ENCODE measurements around the gene SPAM1.

DNA sequence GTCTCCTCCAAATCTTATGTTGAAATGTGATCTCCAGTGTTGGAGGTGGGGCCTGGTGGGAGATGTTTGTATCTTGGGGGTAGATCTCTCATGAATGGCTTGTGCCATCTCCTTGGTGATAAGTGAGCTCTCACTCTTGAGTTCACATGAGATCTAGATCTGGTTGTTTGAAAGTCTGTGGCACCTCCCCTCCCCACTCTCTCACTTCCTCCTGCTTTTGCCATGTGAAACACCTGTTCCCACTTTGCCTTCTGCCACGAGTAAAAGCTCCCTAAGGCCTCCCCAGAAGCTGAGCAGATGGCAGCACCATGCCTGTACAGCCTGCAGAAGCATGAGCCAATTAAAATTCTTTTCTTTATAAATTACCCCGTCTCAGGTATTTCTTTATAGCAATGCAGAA is 84.3 kb downstream of the SPAM1 start:
- TF ChIP-seq CTCF (IDR thresholded peaks at IDR 0.05; ENCODE audit: low read depth, low read length): no peak
- no peak for TF ChIP-seq POLR2A (IDR thresholded peaks at IDR 0.05; ENCODE audit: extremely low read depth, insufficient read length)
- TF ChIP-seq, protein P1, sequence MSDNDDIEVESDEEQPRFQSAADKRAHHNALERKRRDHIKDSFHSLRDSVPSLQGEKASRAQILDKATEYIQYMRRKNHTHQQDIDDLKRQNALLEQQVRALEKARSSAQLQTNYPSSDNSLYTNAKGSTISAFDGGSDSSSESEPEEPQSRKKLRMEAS (IDR thresholded peaks at IDR 0.05; ENCODE audit: low read depth, low read length): no peak
- TF ChIP-seq MYC (IDR thresholded peaks at IDR 0.05; ENCODE audit: low read depth, low read length): no peak
